ENCODE data around the gene NPHP1.
"Not testable (repeated sequence)": the region's sequence is repeated elsewhere in the genome, so short reads cannot be mapped to it uniquely, and the experiment has no call there.

NPHP1 gene

GRCh38 chr2:110154828-110155227 is 50.0 kb downstream of the NPHP1 start:
- peaks cover 12% of the 10 kb centered on the region for H3K9me3 Mint-ChIP-seq
- H3K27ac Mint-ChIP-seq: not testable (repeated sequence)
- peaks cover 14% of the 10 kb centered on the region for H3K36me3 Mint-ChIP-seq

GRCh38 chr2:110154188-110154587 is 50.6 kb downstream of the NPHP1 start:
- H3K4me3 Mint-ChIP-seq, H3K27ac Mint-ChIP-seq, ATAC-seq, H3K4me1 Mint-ChIP-seq, H3K27me3 Mint-ChIP-seq: not testable (repeated sequence)
- Mint-ChIP-seq H3K36me3 (peaks cover 14% of the 10 kb centered on the region), H3K9me3 (peaks cover 12% of the 10 kb centered on the region)

More at GRCh38 chr2:110154828-110155227, 50.0 kb downstream of the NPHP1 start:
- not testable (repeated sequence) for H3K27me3 Mint-ChIP-seq, H3K4me1 Mint-ChIP-seq, H3K4me3 Mint-ChIP-seq, ATAC-seq

- H3K4me3 Mint-ChIP-seq: no peak overlapping the region
- H3K27me3 Mint-ChIP-seq: no peaks in the 10 kb centered on the region
- no peak for ATAC-seq
- peaks cover 6% of the 10 kb centered on the region for H3K4me1 Mint-ChIP-seq
- peaks cover 14% of the 10 kb centered on the region for H3K36me3 Mint-ChIP-seq
- H3K27ac Mint-ChIP-seq: no peak overlapping the region
- H3K9me3 Mint-ChIP-seq: peaks cover 12% of the 10 kb centered on the region
Observed at GRCh38 chr2:110153416-110153815, 51.4 kb downstream of the NPHP1 start.

- Mint-ChIP-seq H3K27ac (no peak overlapping the region), H3K9me3 (peaks cover 15% of the 10 kb centered on the region)
- ATAC-seq: no peak
Observed at GRCh38 chr2:110152943-110153342, 51.9 kb downstream of the NPHP1 start.

GRCh38 chr2:110149330-110150220 is 55.2 kb downstream of the NPHP1 start:
- no peak for ATAC-seq
- Mint-ChIP-seq H3K9me3 (peaks cover 9% of the 10 kb centered on the region), H3K27me3 (no peaks in the 10 kb centered on the region), H3K4me1 (no peaks in the 10 kb centered on the region), H3K4me3 (no peak overlapping the region), H3K36me3 (peaks cover 13% of the 10 kb centered on the region), H3K27ac (no peak overlapping the region)

More at GRCh38 chr2:110152943-110153342, 51.9 kb downstream of the NPHP1 start:
- H3K4me1 Mint-ChIP-seq: peaks cover 6% of the 10 kb centered on the region
- H3K4me3 Mint-ChIP-seq: no peak overlapping the region
- no peaks in the 10 kb centered on the region for H3K27me3 Mint-ChIP-seq
- H3K36me3 Mint-ChIP-seq: peaks cover 18% of the 10 kb centered on the region

- Mint-ChIP-seq H3K9me3 (peaks cover 3% of the 10 kb centered on the region), H3K27me3 (no peaks in the 10 kb centered on the region), H3K4me1 (no peaks in the 10 kb centered on the region), H3K36me3 (peaks cover 6% of the 10 kb centered on the region), H3K4me3 (no peak overlapping the region), H3K27ac (no peak overlapping the region)
- ATAC-seq: no peak
Observed at GRCh38 chr2:110146945-110147332, 57.9 kb downstream of the NPHP1 start.

GRCh38 chr2:110146183-110146944 is 58.4 kb downstream of the NPHP1 start:
- peaks cover 6% of the 10 kb centered on the region for H3K36me3 Mint-ChIP-seq

GRCh38 chr2:110143982-110144381 is 60.8 kb downstream of the NPHP1 start:
- ATAC-seq: peak; percentile 49
- Mint-ChIP-seq H3K4me3 (no peak overlapping the region), H3K36me3 (peaks cover 6% of the 10 kb centered on the region)

More at GRCh38 chr2:110146183-110146944, 58.4 kb downstream of the NPHP1 start:
- ATAC-seq: no peak
- H3K4me1 Mint-ChIP-seq: no peaks in the 10 kb centered on the region
- no peak overlapping the region for H3K4me3 Mint-ChIP-seq
- H3K9me3 Mint-ChIP-seq: peaks cover 3% of the 10 kb centered on the region
- no peak overlapping the region for H3K27ac Mint-ChIP-seq
- H3K27me3 Mint-ChIP-seq: no peaks in the 10 kb centered on the region

GRCh38 chr2:110140401-110140800 is 64.4 kb downstream of the NPHP1 start:
- Mint-ChIP-seq H3K4me1 (no peaks in the 10 kb centered on the region), H3K36me3 (no peaks in the 10 kb centered on the region), H3K4me3 (no peak overlapping the region), H3K9me3 (peaks cover 4% of the 10 kb centered on the region), H3K27me3 (no peaks in the 10 kb centered on the region), H3K27ac (no peak overlapping the region)
- ATAC-seq: no peak

More at GRCh38 chr2:110143982-110144381, 60.8 kb downstream of the NPHP1 start:
- Mint-ChIP-seq H3K27ac (no peak overlapping the region), H3K27me3 (no peaks in the 10 kb centered on the region), H3K9me3 (peaks cover 3% of the 10 kb centered on the region), H3K4me1 (no peaks in the 10 kb centered on the region)

GRCh38 chr2:110134025-110134424 is 70.8 kb downstream of the NPHP1 start:
- Mint-ChIP-seq H3K27ac (no peak overlapping the region), H3K4me1 (no peaks in the 10 kb centered on the region), H3K27me3 (no peaks in the 10 kb centered on the region), H3K36me3 (peaks cover 23% of the 10 kb centered on the region), H3K9me3 (peaks cover 13% of the 10 kb centered on the region), H3K4me3 (no peak overlapping the region)
- no peak for ATAC-seq

- Mint-ChIP-seq H3K36me3 (peaks cover 23% of the 10 kb centered on the region), H3K9me3 (peaks cover 9% of the 10 kb centered on the region), H3K27ac (no peak overlapping the region), H3K4me3 (no peak overlapping the region), H3K4me1 (no peaks in the 10 kb centered on the region), H3K27me3 (no peaks in the 10 kb centered on the region)
- no peak for ATAC-seq
Observed at GRCh38 chr2:110131166-110131565, 73.6 kb downstream of the NPHP1 start.

- Mint-ChIP-seq H3K27me3 (no peaks in the 10 kb centered on the region), H3K9me3 (peaks cover 9% of the 10 kb centered on the region), H3K4me3 (no peak overlapping the region), H3K4me1 (no peaks in the 10 kb centered on the region), H3K27ac (no peak overlapping the region), H3K36me3 (peaks cover 23% of the 10 kb centered on the region)
- no peak for ATAC-seq
Observed at GRCh38 chr2:110130757-110131156, 74.1 kb downstream of the NPHP1 start.

- H3K9me3 Mint-ChIP-seq: no peaks in the 10 kb centered on the region
- H3K27ac Mint-ChIP-seq: no peak overlapping the region
- H3K36me3 Mint-ChIP-seq: peaks cover 3% of the 10 kb centered on the region
- ATAC-seq: no peak
- no peaks in the 10 kb centered on the region for H3K27me3 Mint-ChIP-seq
- no peak overlapping the region for H3K4me3 Mint-ChIP-seq
- no peaks in the 10 kb centered on the region for H3K4me1 Mint-ChIP-seq
Observed at GRCh38 chr2:110126906-110127305, 77.9 kb downstream of the NPHP1 start.

GRCh38 chr2:110126086-110126773 is 78.6 kb downstream of the NPHP1 start:
- H3K27ac Mint-ChIP-seq: no peak overlapping the region
- ATAC-seq: no peak
- H3K36me3 Mint-ChIP-seq: no peaks in the 10 kb centered on the region
- no peaks in the 10 kb centered on the region for H3K27me3 Mint-ChIP-seq
- H3K9me3 Mint-ChIP-seq: no peaks in the 10 kb centered on the region
- H3K4me3 Mint-ChIP-seq: no peak overlapping the region
- no peaks in the 10 kb centered on the region for H3K4me1 Mint-ChIP-seq
